Activated naive CD4-positive, alpha-beta T cell treated with anti-CD3 and anti-CD28 coated beads, Interleukin-2, amount 10 ng/mL, durations not matched to agents 7 days and 5 days (primary cell): ENCODE measurements around the gene ZNF567.
"Not testable (repeated sequence)": the region's sequence is repeated elsewhere in the genome, so short reads cannot be mapped to it uniquely, and the experiment has no call there.

Experiments
- CTCF ChIA-PET: fragments of 350-600 bp; sonication (Branson Sonifier 250); formaldehyde crosslinking; loops from one replicate; lab custom pipeline; 2021; ENCODE audit warnings: antibody characterized with exemption; lab: Charles Lee
- DNase-seq: peaks from one replicate; pipeline ENCODE4 v3.0.0-alpha.2; 2020
- H3K27ac Mint-ChIP-seq: one replicate; pipeline ENCODE4 v1.8.0; 2021; ENCODE audit warnings: mild to moderate bottlenecking, moderate library complexity, mixed read lengths
- H3K27me3 Mint-ChIP-seq: one replicate; pipeline ENCODE4 v1.8.0; 2021; ENCODE audit warnings: mild to moderate bottlenecking, mixed read lengths
- H3K36me3 Mint-ChIP-seq: one replicate; pipeline ENCODE4 v1.8.0; 2021; ENCODE audit warnings: mixed read lengths
- H3K4me1 Mint-ChIP-seq: one replicate; pipeline ENCODE4 v1.8.0; 2021; ENCODE audit warnings: mixed read lengths
- H3K4me3 Mint-ChIP-seq: one replicate; pipeline ENCODE4 v1.8.0; 2021; ENCODE audit warnings: mild to moderate bottlenecking, moderate library complexity, mixed read lengths
- H3K9me3 Mint-ChIP-seq: one replicate; pipeline ENCODE4 v1.8.0; 2021; ENCODE audit warnings: mixed read lengths

ZNF567 gene

GRCh38 chr19:36719687-36720556 is 32.5 kb downstream of the ZNF567 start:
- Mint-ChIP-seq H3K36me3 (peaks cover 64% of the 10 kb centered on the region), H3K4me1 (no peaks in the 10 kb centered on the region)

GRCh38 chr19:36736166-36736565 is 48.8 kb downstream of the ZNF567 start:
- H3K9me3 Mint-ChIP-seq: peaks cover 75% of the 10 kb centered on the region
- CTCF ChIA-PET, H3K27ac Mint-ChIP-seq, H3K27me3 Mint-ChIP-seq, H3K4me1 Mint-ChIP-seq, DNase-seq, H3K4me3 Mint-ChIP-seq: not testable (repeated sequence)
- H3K36me3 Mint-ChIP-seq: peaks cover 33% of the 10 kb centered on the region

More at GRCh38 chr19:36719687-36720556, 32.5 kb downstream of the ZNF567 start:
- Mint-ChIP-seq H3K4me3 (no peak overlapping the region), H3K27me3 (no peaks in the 10 kb centered on the region), H3K9me3 (peaks cover 56% of the 10 kb centered on the region), H3K27ac (no peak overlapping the region)
- CTCF ChIA-PET: no interaction called here
- no peak for DNase-seq

GRCh38 chr19:36745870-36746269 is 58.5 kb downstream of the ZNF567 start:
- H3K27ac Mint-ChIP-seq: no peak overlapping the region
- peaks cover 69% of the 10 kb centered on the region for H3K36me3 Mint-ChIP-seq
- no peaks in the 10 kb centered on the region for H3K4me1 Mint-ChIP-seq
- H3K27me3 Mint-ChIP-seq: no peaks in the 10 kb centered on the region
- CTCF ChIA-PET: no interaction called here
- peaks cover 67% of the 10 kb centered on the region for H3K9me3 Mint-ChIP-seq
- DNase-seq: no peak
- H3K4me3 Mint-ChIP-seq: no peak overlapping the region

- DNase-seq: no peak
- H3K27ac Mint-ChIP-seq: no peak overlapping the region
- H3K4me3 Mint-ChIP-seq: no peak overlapping the region
- peaks cover 80% of the 10 kb centered on the region for H3K36me3 Mint-ChIP-seq
- CTCF ChIA-PET: no interaction called here
- no peaks in the 10 kb centered on the region for H3K27me3 Mint-ChIP-seq
- peaks cover 74% of the 10 kb centered on the region for H3K9me3 Mint-ChIP-seq
- no peaks in the 10 kb centered on the region for H3K4me1 Mint-ChIP-seq
These were observed 60.3 kb downstream of the ZNF567 start for GRCh38 chr19:36747750-36748149.

- CTCF ChIA-PET: no interaction called here
- no peak for DNase-seq
- no peak overlapping the region for H3K27ac Mint-ChIP-seq
- H3K9me3 Mint-ChIP-seq: peaks cover 74% of the 10 kb centered on the region
- H3K27me3 Mint-ChIP-seq: no peaks in the 10 kb centered on the region
- H3K36me3 Mint-ChIP-seq: peaks cover 85% of the 10 kb centered on the region
- H3K4me1 Mint-ChIP-seq: no peaks in the 10 kb centered on the region
- H3K4me3 Mint-ChIP-seq: no peak overlapping the region
These were observed 61.2 kb downstream of the ZNF567 start for GRCh38 chr19:36748431-36749275.

DNA sequence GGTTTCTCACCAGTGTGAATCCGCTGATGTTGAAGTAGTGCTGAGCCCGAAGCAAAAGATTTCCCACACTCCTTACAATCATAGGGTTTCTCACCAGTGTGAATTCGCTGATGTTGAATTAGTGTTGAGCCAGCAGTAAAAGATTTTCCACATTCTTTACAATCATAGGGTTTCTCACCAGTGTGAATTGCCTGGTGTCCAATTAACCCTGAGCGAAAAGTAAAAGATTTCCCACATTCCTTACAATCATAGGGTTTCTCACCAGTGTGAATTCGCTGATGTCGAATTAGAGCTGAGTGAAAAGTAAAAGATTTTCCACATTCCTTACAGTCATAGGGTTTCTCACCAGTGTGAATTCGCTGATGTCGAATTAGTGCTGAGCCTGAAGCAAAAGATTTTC is 62.2 kb downstream of the ZNF567 start:
- H3K4me1 Mint-ChIP-seq, H3K4me3 Mint-ChIP-seq, DNase-seq, CTCF ChIA-PET, H3K27ac Mint-ChIP-seq, H3K27me3 Mint-ChIP-seq: not testable (repeated sequence)
- H3K36me3 Mint-ChIP-seq: peaks cover 90% of the 10 kb centered on the region
- H3K9me3 Mint-ChIP-seq: peaks cover 74% of the 10 kb centered on the region

- CTCF ChIA-PET: no interaction called here
- H3K9me3 Mint-ChIP-seq: peaks cover 72% of the 10 kb centered on the region
- H3K36me3 Mint-ChIP-seq: peaks cover 90% of the 10 kb centered on the region
- H3K27me3 Mint-ChIP-seq: no peaks in the 10 kb centered on the region
- DNase-seq: no peak
- no peak overlapping the region for H3K27ac Mint-ChIP-seq
- H3K4me3 Mint-ChIP-seq: no peak overlapping the region
- H3K4me1 Mint-ChIP-seq: no peaks in the 10 kb centered on the region
These were observed 62.8 kb downstream of the ZNF567 start for GRCh38 chr19:36750066-36750691.
